GM21423 (cell line): Measurements from ENCODE around the gene C15orf61.

ENCODE experiments used
- ATAC-seq: cut with Tn5 transposase; IDR thresholded peaks from one replicate; pipeline ENCODE4 v1.9.1; 2021; ENCODE audit warnings: mild to moderate bottlenecking, moderate library complexity; ENCODE audit not compliant: unreplicated experiment

Gene C15orf61

GRCh38 chr15:67521029-67521782 lies at the start of gene C15orf61:
C15orf61 (plus strand) TSS chr15:67521131; CDS start chr15:67521249, 118 bp downstream.
- peak; percentile 78 for ATAC-seq

- no peak for ATAC-seq
Measured at GRCh38 chr15:67472957-67473356, 48.0 kb upstream of the C15orf61 start.

- ATAC-seq: no peak
Measured at GRCh38 chr15:67474405-67475110, 46.4 kb upstream of the C15orf61 start.

GRCh38 chr15:67479781-67480505 lies 41.0 kb upstream of the C15orf61 start:
- ATAC-seq: no peak

GRCh38 chr15:67480741-67481140 lies 40.2 kb upstream of the C15orf61 start:
- no peak for ATAC-seq

- no peak for ATAC-seq
Measured at GRCh38 chr15:67481680-67482079, 39.3 kb upstream of the C15orf61 start.

GRCh38 chr15:67495585-67495984 lies 25.3 kb upstream of the C15orf61 start:
- ATAC-seq: no peak

GRCh38 chr15:67501177-67501835 lies 19.6 kb upstream of the C15orf61 start:
- no peak for ATAC-seq

- no peak for ATAC-seq
Measured at GRCh38 chr15:67501836-67502461, 19.0 kb upstream of the C15orf61 start.

- ATAC-seq: no peak
Measured at GRCh38 chr15:67504056-67504455, 16.9 kb upstream of the C15orf61 start.

- ATAC-seq: no peak
Measured at GRCh38 chr15:67504796-67505195, 16.1 kb upstream of the C15orf61 start.

- ATAC-seq: no peak
Measured at GRCh38 chr15:67505675-67506572, 15.0 kb upstream of the C15orf61 start.

GRCh38 chr15:67506775-67507747 lies 13.9 kb upstream of the C15orf61 start:
- ATAC-seq: no peak

- no peak for ATAC-seq
Measured at GRCh38 chr15:67508407-67508806, 12.5 kb upstream of the C15orf61 start.

- ATAC-seq: no peak
Measured at GRCh38 chr15:67509918-67510317, 11.0 kb upstream of the C15orf61 start.

GRCh38 chr15:67510597-67511190 lies 10.2 kb upstream of the C15orf61 start:
- ATAC-seq: no peak

GRCh38 chr15:67511606-67512005 lies 9.3 kb upstream of the C15orf61 start:
- no peak for ATAC-seq

- ATAC-seq: no peak
Measured at GRCh38 chr15:67512140-67512539, 8.8 kb upstream of the C15orf61 start.
